Caco-2 (cell line): ENCODE results near the gene NT5DC1. TPM values are rescaled to one million over a fixed set of nuclear protein-coding genes. Genes with fewer than 3 reads are reported as not detected.

Experiments
- BruUV-seq: library from RNA; stranded (reverse); fragments of 400-500 nt; replicated peaks from 2 replicates; lab custom pipeline; 2021; lab: Mats Ljungman, UMichigan
- CTCF ChIA-PET: fragments of 300-600 bp; sonication (Branson Sonifier 250); formaldehyde crosslinking; loops from one replicate; lab custom pipeline; 2022; ENCODE audit warnings: antibody characterized with exemption; lab: Charles Lee
- POLR2A ChIA-PET: fragments of 300-600 bp; sonication (Branson Sonifier 250); formaldehyde crosslinking; loops from one replicate; lab custom pipeline; 2022; ENCODE audit warnings: antibody characterized with exemption; lab: Charles Lee
- DNase-seq, 2 experiments: peaks; one replicate each; pipeline versions ENCODE4 v3.0.0 to v3.0.0-alpha.2; 2020 to 2022
- H3K27me3 ChIP-seq: replicated peaks from 2 replicates; pipeline ENCODE4 v1.6.0; 2011; ENCODE audit warnings: low read length; ENCODE audit not compliant: control insufficient read depth, insufficient read depth
- H3K36me3 ChIP-seq: 2 replicates; pipeline ENCODE4 v1.5.1; 2011; ENCODE audit warnings: low read length; ENCODE audit not compliant: control insufficient read depth, insufficient read depth
- H3K4me1 ChIP-seq: fragments of 250-450 bp; sonication (Bioruptor Pico); 2 replicates; pipeline ENCODE4 v1.5.1; 2020; ENCODE audit warnings: mild to moderate bottlenecking
- H3K4me3 ChIP-seq: 2 replicates; pipeline ENCODE4 v1.5.1; 2011; ENCODE audit warnings: low read depth, mild to moderate bottlenecking, control low read depth, low read length
- H3K9me3 ChIP-seq: fragments of 250-450 bp; sonication (Bioruptor Pico); 2 replicates; pipeline ENCODE4 v1.5.1; 2020; ENCODE audit warnings: mild to moderate bottlenecking, moderate library complexity
- H3K27ac Mint-ChIP-seq: one replicate; pipeline ENCODE4 v1.8.0; 2022; ENCODE audit warnings: mixed read lengths; ENCODE audit not compliant: unreplicated experiment
- H3K27me3 Mint-ChIP-seq: one replicate; pipeline ENCODE4 v1.8.0; 2022; ENCODE audit warnings: mixed read lengths; ENCODE audit not compliant: insufficient read depth, unreplicated experiment
- H3K36me3 Mint-ChIP-seq: one replicate; pipeline ENCODE4 v1.8.0; 2022; ENCODE audit warnings: mild to moderate bottlenecking, mixed read lengths; ENCODE audit not compliant: insufficient read depth, unreplicated experiment
- H3K4me1 Mint-ChIP-seq: one replicate; pipeline ENCODE4 v1.8.0; 2022; ENCODE audit warnings: low read depth, mixed read lengths; ENCODE audit not compliant: unreplicated experiment
- H3K4me3 Mint-ChIP-seq: one replicate; pipeline ENCODE4 v1.8.0; 2022; ENCODE audit warnings: mild to moderate bottlenecking, moderate library complexity, mixed read lengths; ENCODE audit not compliant: unreplicated experiment
- H3K9me3 Mint-ChIP-seq: one replicate; pipeline ENCODE4 v1.8.0; 2022; ENCODE audit warnings: mixed read lengths; ENCODE audit not compliant: unreplicated experiment
- intact Hi-C: fragments of 100-400 bp; cut with micrococcal nuclease; formaldehyde crosslinking; loops from one replicate; pipeline ENCODE4 v1.10.0; 2022; ENCODE audit not compliant: unreplicated experiment
- total RNA-seq: library from RNA; stranded (reverse); gene quantifications from 2 replicates; pipeline ENCODE4 v1.2.3, GENCODE V29; 2022
- TF ChIP-seq, protein P1 (sequence below), 2 experiments: fragments of 200-600 bp in 1 of 2; IDR thresholded peaks; 1 replicate in 1 of 2; 2 replicates in 1 of 2; pipeline versions ENCODE4 v1.5.1 to v1.8.0; 2011 to 2022; ENCODE audit warnings: antibody characterized with exemption in 1 of 2, control low read depth in 1 of 2, inconsistent platforms in 1 of 2, low read depth in 1 of 2, low read length in 1 of 2, mild to moderate bottlenecking in 1 of 2, moderate library complexity in 1 of 2; ENCODE audit not compliant: insufficient read depth in 1 of 2, severe bottlenecking in 1 of 2, unreplicated experiment in 1 of 2

The NT5DC1 gene
- total RNA-seq, 1 experiment from 2014 or later = 54.3 TPM

DNA sequence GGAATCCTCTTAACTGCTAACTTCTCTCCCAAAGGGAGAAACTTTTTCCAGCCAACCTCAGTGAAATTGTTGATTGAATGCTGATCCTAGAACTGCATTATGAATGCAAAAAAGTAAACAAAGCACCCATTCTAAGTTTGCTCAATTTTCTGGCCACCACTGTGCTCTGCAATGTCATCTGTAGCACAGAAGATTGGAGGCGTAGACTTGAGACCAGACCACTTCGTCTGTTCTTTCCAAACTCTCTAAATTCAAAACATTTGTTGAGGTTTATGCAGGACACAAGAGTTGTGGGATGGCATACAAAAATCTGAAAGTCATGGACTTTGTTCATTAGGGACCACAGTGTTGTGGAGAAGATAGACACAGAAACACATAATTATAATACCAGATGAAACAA is 190.1 kb downstream of the NT5DC1 start:
- POLR2A ChIA-PET = no interaction called here

DNA sequence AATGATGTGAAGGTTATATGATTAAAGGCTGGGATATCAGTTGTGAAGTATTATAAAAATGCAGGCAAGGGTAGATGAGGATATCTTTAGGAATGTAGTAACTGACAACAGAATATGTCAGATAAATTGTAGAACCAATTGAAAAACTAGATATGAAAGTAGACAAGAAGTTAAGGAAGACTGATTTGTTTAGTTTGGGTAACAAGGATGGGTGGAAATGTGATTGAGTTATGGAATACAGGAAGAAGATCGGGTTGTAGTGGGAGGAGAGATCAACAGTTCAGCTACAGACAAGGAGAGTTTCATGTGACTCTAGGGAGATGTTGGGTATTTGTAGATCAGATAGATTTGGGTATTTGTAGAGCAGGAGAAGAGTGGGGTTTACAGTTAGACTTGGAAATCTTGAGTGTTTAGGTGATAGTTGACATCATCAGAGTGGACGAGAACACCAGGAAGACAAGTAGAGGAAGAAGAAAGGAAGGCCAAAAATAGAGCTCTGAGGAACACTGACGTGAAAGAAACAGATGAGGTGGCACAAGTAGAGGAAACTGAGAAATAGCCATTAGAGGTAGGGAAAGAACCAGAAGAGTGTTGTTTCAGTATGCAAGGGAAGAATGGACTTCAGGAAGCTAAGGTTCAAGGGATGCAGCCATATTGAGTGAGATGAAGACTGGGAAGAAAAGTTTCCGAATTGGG is 191.2 kb downstream of the NT5DC1 start:
- no peaks in the 10 kb centered on the region for H3K4me1 ChIP-seq
- H3K4me3 Mint-ChIP-seq = no peak overlapping the region
- no peak overlapping the region for H3K4me3 ChIP-seq
- POLR2A ChIA-PET = no interaction called here
- BruUV-seq = no TSS peak
- DNase-seq = no peak
- no peaks in the 10 kb centered on the region for H3K4me1 Mint-ChIP-seq
- TF ChIP-seq, protein P1, sequence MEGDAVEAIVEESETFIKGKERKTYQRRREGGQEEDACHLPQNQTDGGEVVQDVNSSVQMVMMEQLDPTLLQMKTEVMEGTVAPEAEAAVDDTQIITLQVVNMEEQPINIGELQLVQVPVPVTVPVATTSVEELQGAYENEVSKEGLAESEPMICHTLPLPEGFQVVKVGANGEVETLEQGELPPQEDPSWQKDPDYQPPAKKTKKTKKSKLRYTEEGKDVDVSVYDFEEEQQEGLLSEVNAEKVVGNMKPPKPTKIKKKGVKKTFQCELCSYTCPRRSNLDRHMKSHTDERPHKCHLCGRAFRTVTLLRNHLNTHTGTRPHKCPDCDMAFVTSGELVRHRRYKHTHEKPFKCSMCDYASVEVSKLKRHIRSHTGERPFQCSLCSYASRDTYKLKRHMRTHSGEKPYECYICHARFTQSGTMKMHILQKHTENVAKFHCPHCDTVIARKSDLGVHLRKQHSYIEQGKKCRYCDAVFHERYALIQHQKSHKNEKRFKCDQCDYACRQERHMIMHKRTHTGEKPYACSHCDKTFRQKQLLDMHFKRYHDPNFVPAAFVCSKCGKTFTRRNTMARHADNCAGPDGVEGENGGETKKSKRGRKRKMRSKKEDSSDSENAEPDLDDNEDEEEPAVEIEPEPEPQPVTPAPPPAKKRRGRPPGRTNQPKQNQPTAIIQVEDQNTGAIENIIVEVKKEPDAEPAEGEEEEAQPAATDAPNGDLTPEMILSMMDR (IDR thresholded peaks at IDR 0.05; ENCODE audit: insufficient read depth in 1 of 2, low read depth in 1 of 2, low read length in 1 of 2, severe bottlenecking in 1 of 2, unreplicated experiment in 1 of 2) = no peak
- no peaks in the 10 kb centered on the region for H3K36me3 ChIP-seq
- H3K36me3 Mint-ChIP-seq = no peaks in the 10 kb centered on the region
- no peak overlapping the region for H3K27ac Mint-ChIP-seq
- CTCF ChIA-PET = no interaction called here
- H3K27me3 ChIP-seq = no peaks in the 10 kb centered on the region; the same call in 1 of the 2 replicates
- intact Hi-C loops = no loop called here
- H3K27me3 Mint-ChIP-seq = peaks cover 9% of the 10 kb centered on the region
- H3K9me3 Mint-ChIP-seq = no peaks in the 10 kb centered on the region
- H3K9me3 ChIP-seq = no peaks in the 10 kb centered on the region

More for the DNA sequence above, 190.1 kb downstream of the NT5DC1 start:
- H3K4me3 Mint-ChIP-seq = no peak overlapping the region
- H3K27ac Mint-ChIP-seq = no peak overlapping the region
- no TSS peak for BruUV-seq
- Histone ChIP-seq H3K4me1 (no peaks in the 10 kb centered on the region), H3K36me3 (no peaks in the 10 kb centered on the region), H3K27me3 (no peaks in the 10 kb centered on the region; the same call in 1 of the 2 replicates), H3K4me3 (no peak overlapping the region), H3K9me3 (no peaks in the 10 kb centered on the region)
- TF ChIP-seq, protein P1 (IDR thresholded peaks at IDR 0.05; ENCODE audit: insufficient read depth in 1 of 2, low read depth in 1 of 2, low read length in 1 of 2, severe bottlenecking in 1 of 2, unreplicated experiment in 1 of 2) = no peak
- intact Hi-C loops = no loop called here
- CTCF ChIA-PET = no interaction called here
- H3K27me3 Mint-ChIP-seq = peaks cover 4% of the 10 kb centered on the region
- no peaks in the 10 kb centered on the region for H3K36me3 Mint-ChIP-seq
- no peaks in the 10 kb centered on the region for H3K9me3 Mint-ChIP-seq
- no peaks in the 10 kb centered on the region for H3K4me1 Mint-ChIP-seq
- DNase-seq = no peak

DNA sequence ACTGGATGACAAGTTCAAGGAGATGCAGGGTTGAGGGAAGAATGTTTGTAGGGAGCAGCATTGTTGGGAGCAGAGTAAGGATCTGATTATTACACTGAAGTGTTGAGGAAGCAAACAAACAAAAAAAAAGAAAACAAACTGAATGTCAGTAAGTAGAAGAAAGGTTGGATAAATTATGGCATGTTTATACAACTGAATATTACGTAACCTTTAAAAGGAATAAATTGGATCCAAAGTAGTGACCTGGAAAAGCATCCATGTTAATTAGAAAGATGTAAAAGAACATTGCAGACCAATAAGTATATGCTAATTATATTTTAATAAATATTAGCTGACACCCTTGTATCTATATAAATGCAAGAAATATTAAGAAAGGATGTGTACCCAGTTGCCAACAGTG is 191.9 kb downstream of the NT5DC1 start:
- no peak for DNase-seq
- H3K27me3 ChIP-seq = no peaks in the 10 kb centered on the region; the same call in 1 of the 2 replicates
- BruUV-seq = no TSS peak
- H3K27me3 Mint-ChIP-seq = peaks cover 9% of the 10 kb centered on the region
- H3K27ac Mint-ChIP-seq = no peak overlapping the region
- H3K4me1 Mint-ChIP-seq = no peaks in the 10 kb centered on the region
- ChIA-PET POLR2A (no interaction called here), CTCF (no interaction called here)
- no peaks in the 10 kb centered on the region for H3K4me1 ChIP-seq
- no peaks in the 10 kb centered on the region for H3K36me3 ChIP-seq
- TF ChIP-seq, protein P1 (IDR thresholded peaks at IDR 0.05; ENCODE audit: insufficient read depth in 1 of 2, low read depth in 1 of 2, low read length in 1 of 2, severe bottlenecking in 1 of 2, unreplicated experiment in 1 of 2) = no peak
- H3K9me3 Mint-ChIP-seq = no peaks in the 10 kb centered on the region
- H3K36me3 Mint-ChIP-seq = no peaks in the 10 kb centered on the region
- intact Hi-C loops = no loop called here
- H3K4me3 ChIP-seq = no peak overlapping the region
- H3K4me3 Mint-ChIP-seq = no peak overlapping the region
- no peaks in the 10 kb centered on the region for H3K9me3 ChIP-seq
